ENCODE measurements around the gene MGAM2. TPM values are rescaled to one million over a fixed set of nuclear protein-coding genes. Genes with fewer than 3 reads are reported as not detected.

MGAM2 gene
- total and polyA plus RNA-seq, 2 of the 4 experiments (the other 2 are of a cell fraction): not detected

GRCh38 chr7:142142702-142143101 is 31.2 kb downstream of the MGAM2 start:
- ChIA-PET CTCF (interaction anchor here (0.6 kb wide), 1 partner anchor 139 kb away, joined by 3 read pairs; no protein-coding TSS in a partner anchor), POLR2A (ENCODE audit: unreplicated experiment) (no interaction called here)
- Histone ChIP-seq H3K79me1 (ENCODE audit: low read depth in 1 of 2, low read length in 2 of 2) (no peaks in the 10 kb centered on the region), H2BK120ac (ENCODE audit: low read depth, low read length) (no peak overlapping the region), H3K27ac (ENCODE audit: insufficient read depth, low read length) (no peak overlapping the region), H2AK5ac (ENCODE audit: low read depth, low read length) (no peak overlapping the region), H3K4me2 (ENCODE audit: low read depth, low read length) (no peak overlapping the region), H2AFZ (replicated peaks; ENCODE audit: low read length, poor library complexity) (no peak overlapping the region), H4K5ac (ENCODE audit: low read depth, low read length) (no peak overlapping the region), H2BK15ac (ENCODE audit: low read depth, low read length) (no peak overlapping the region), H2BK20ac (ENCODE audit: low read depth, low read length) (no peak overlapping the region), H3K9me1 (ENCODE audit: insufficient read depth, low read length) (no peaks in the 10 kb centered on the region), H3K18ac (ENCODE audit: low read depth, low read length) (no peak overlapping the region), H3K56ac (ENCODE audit: extremely low read depth, insufficient read depth, low read length) (no peak overlapping the region), H3K36me3 (ENCODE audit: control insufficient read depth, insufficient read depth, low read length) (no peaks in the 10 kb centered on the region), H3K4me1 (ENCODE audit: control insufficient read depth, insufficient read depth, low read length) (no peaks in the 10 kb centered on the region), H3K27me3 (ENCODE audit: control insufficient read depth, insufficient read depth, low read length) (no peaks in the 10 kb centered on the region), H3K4me3 (ENCODE audit: insufficient read depth, low read depth, low read length) (no peak overlapping the region), H2AK9ac (replicated peaks; ENCODE audit: low read depth, low read length, poor library complexity) (no peak overlapping the region), H3K23ac (ENCODE audit: low read depth, low read length) (no peak overlapping the region), H2BK5ac (ENCODE audit: low read depth, low read length, poor library complexity, severe bottlenecking) (no peak overlapping the region), H3K4ac (ENCODE audit: low read depth, low read length) (no peak overlapping the region), H3K14ac (replicated peaks; ENCODE audit: low read depth, low read length) (no peak overlapping the region), H4K91ac (ENCODE audit: insufficient read depth, low read depth, low read length) (no peak overlapping the region), H3K9ac (ENCODE audit: low read depth, low read length) (no peak overlapping the region), H3K9me3 (ENCODE audit: control insufficient read depth, insufficient read depth, low read length) (peaks cover 11% of the 10 kb centered on the region), H4K8ac (ENCODE audit: low read depth in 2 of 2, low read length in 2 of 2) (no peak overlapping the region), H4K20me1 (ENCODE audit: insufficient read depth, low read length) (no peaks in the 10 kb centered on the region)
- TF ChIP-seq USF2 (IDR thresholded peaks at IDR 0.05; ENCODE audit: low read depth, low read length): no peak
- no peak for TF ChIP-seq NFE2L2 (IDR thresholded peaks at IDR 0.05; ENCODE audit: low read depth, low read length)
- no peak for TF ChIP-seq RCOR1 (IDR thresholded peaks at IDR 0.05; ENCODE audit: insufficient replicate concordance, low read length)
- TF ChIP-seq MAFK (IDR thresholded peaks at IDR 0.05; ENCODE audit: low read depth, low read length): no peak
- TF ChIP-seq MAZ (IDR thresholded peaks at IDR 0.05; ENCODE audit: borderline replicate concordance, low read depth, low read length): no peak
- no peak for TF ChIP-seq BHLHE40 (IDR thresholded peaks at IDR 0.05; ENCODE audit: low read depth, low read length)
- TF ChIP-seq POLR2A (IDR thresholded peaks at IDR 0.05; ENCODE audit: low read depth, low read length): no peak
- no peak for TF ChIP-seq RAD21 (IDR thresholded peaks at IDR 0.05; ENCODE audit: low read length)
- TF ChIP-seq ELK1 (IDR thresholded peaks at IDR 0.05; ENCODE audit: borderline replicate concordance, low read depth, low read length): no peak
- no peak for TF ChIP-seq FOS (IDR thresholded peaks at IDR 0.05; ENCODE audit: low read depth, low read length)
- TF ChIP-seq MXI1 (IDR thresholded peaks at IDR 0.05; ENCODE audit: borderline replicate concordance, low read depth, low read length): no peak
- TF ChIP-seq RFX5 (IDR thresholded peaks at IDR 0.05; ENCODE audit: low read depth, low read length): no peak
- TF ChIP-seq CEBPB (IDR thresholded peaks at IDR 0.05; ENCODE audit: low read depth, low read length): no peak
- no peak for TF ChIP-seq CHD1 (IDR thresholded peaks at IDR 0.05; ENCODE audit: low read depth, low read length)
- no peak for TF ChIP-seq SMC3 (IDR thresholded peaks at IDR 0.05; ENCODE audit: low read depth, low read length)
- no peak for TF ChIP-seq CTCF (conservative IDR thresholded peaks at IDR 0.05; ENCODE audit: low read depth, low read length)
- intact Hi-C loops (cut with micrococcal nuclease): no loop called here
- BruUV-seq (replicated peaks): no TSS peak
- DNase-seq (no peak), ATAC-seq (ENCODE audit: low read depth) (no peak)
- no CpG with 5 or more reads among the region's 8 CpGs for WGBS, 2 experiments (ENCODE audit: extremely low coverage in 2 of 2, insufficient read length in 1 of 2)
- dilution Hi-C loops (cut with HindIII; ENCODE audit: low sequenced_read_pairs, unreplicated experiment): no loop called here
- in situ Hi-C loops (cut with MboI; ENCODE audit: low sequenced_read_pairs): no loop called here

Data from IMR-90 (cell line).